Type B pancreatic cell (in vitro differentiated cells): ENCODE data around the gene GRIK4. TPM values are rescaled to one million over a fixed set of nuclear protein-coding genes. Genes with fewer than 3 reads are reported as not detected.

Experiments
- DNase-seq: peaks from one replicate; pipeline ENCODE4 v3.0.0; 2021; ENCODE audit warnings: mixed read lengths; ENCODE audit not compliant: unreplicated experiment; ENCODE audit errors: extremely low spot score
- H3K27ac Mint-ChIP-seq: 2 replicates; pipeline ENCODE4 v1.8.0; 2021; ENCODE audit warnings: mild to moderate bottlenecking, mixed read lengths
- H3K27me3 Mint-ChIP-seq: 2 replicates; pipeline ENCODE4 v1.8.0; 2021; ENCODE audit warnings: mixed read lengths
- H3K36me3 Mint-ChIP-seq: 2 replicates; pipeline ENCODE4 v1.8.0; 2021; ENCODE audit warnings: mixed read lengths
- H3K4me1 Mint-ChIP-seq: one replicate; pipeline ENCODE4 v1.8.0; 2021; ENCODE audit warnings: mixed read lengths; ENCODE audit not compliant: unreplicated experiment
- H3K4me3 Mint-ChIP-seq: 2 replicates; pipeline ENCODE4 v1.8.0; 2021; ENCODE audit warnings: mild to moderate bottlenecking, mixed read lengths
- H3K9me3 Mint-ChIP-seq: 2 replicates; pipeline ENCODE4 v1.8.0; 2021; ENCODE audit warnings: mixed read lengths
- CTCF ChIP-seq: fragments of 200-600 bp; sonication (generic); conservative IDR thresholded peaks from 2 replicates; pipeline ENCODE4 v1.5.0; 2021; ENCODE audit warnings: antibody characterized with exemption, mild to moderate bottlenecking
- total RNA-seq: library from RNA; stranded (reverse); gene quantifications from 2 replicates; pipeline ENCODE4 v1.2.1, GENCODE V29; 2021; ENCODE audit warnings: low replicate concordance

Gene GRIK4
- total RNA-seq, 1 donor from 2014 or later, result 0.72 TPM

GRCh38 chr11:120675171-120675570, 163.6 kb downstream of the GRIK4 start:
- DNase-seq, result no peak
- peaks cover 12% of the 10 kb centered on the region for H3K4me1 Mint-ChIP-seq
- no peaks in the 10 kb centered on the region for H3K9me3 Mint-ChIP-seq
- no peaks in the 10 kb centered on the region for H3K36me3 Mint-ChIP-seq
- TF ChIP-seq CTCF, result no peak
- H3K4me3 Mint-ChIP-seq, result no peak overlapping the region
- no peak overlapping the region for H3K27ac Mint-ChIP-seq
- H3K27me3 Mint-ChIP-seq, result peaks cover 28% of the 10 kb centered on the region

- no peaks in the 10 kb centered on the region for H3K9me3 Mint-ChIP-seq
- DNase-seq, result no peak
These were observed 165.4 kb downstream of the GRIK4 start for GRCh38 chr11:120676991-120677390.

GRCh38 chr11:120680322-120680721, 168.8 kb downstream of the GRIK4 start:
- H3K4me3 Mint-ChIP-seq, result no peak overlapping the region
- H3K4me1 Mint-ChIP-seq, result peaks cover 4% of the 10 kb centered on the region
- H3K36me3 Mint-ChIP-seq, result no peaks in the 10 kb centered on the region
- no peak for TF ChIP-seq CTCF
- H3K9me3 Mint-ChIP-seq, result no peaks in the 10 kb centered on the region
- H3K27me3 Mint-ChIP-seq, result peaks cover 38% of the 10 kb centered on the region
- DNase-seq, result no peak
- H3K27ac Mint-ChIP-seq, result no peak overlapping the region

More at GRCh38 chr11:120676991-120677390, 165.4 kb downstream of the GRIK4 start:
- no peak for TF ChIP-seq CTCF
- Mint-ChIP-seq H3K36me3 (no peaks in the 10 kb centered on the region), H3K4me3 (no peak overlapping the region), H3K27me3 (peaks cover 32% of the 10 kb centered on the region), H3K27ac (no peak overlapping the region), H3K4me1 (peaks cover 12% of the 10 kb centered on the region)

- H3K4me3 Mint-ChIP-seq, result no peak overlapping the region
These were observed 170.1 kb downstream of the GRIK4 start for GRCh38 chr11:120681434-120682331.

GRCh38 chr11:120682332-120682649, 170.7 kb downstream of the GRIK4 start:
- no peak for TF ChIP-seq CTCF
- no peaks in the 10 kb centered on the region for H3K36me3 Mint-ChIP-seq
- no peak overlapping the region for H3K27ac Mint-ChIP-seq

More at GRCh38 chr11:120681434-120682331, 170.1 kb downstream of the GRIK4 start:
- no peaks in the 10 kb centered on the region for H3K9me3 Mint-ChIP-seq
- H3K4me1 Mint-ChIP-seq, result peaks cover 4% of the 10 kb centered on the region
- no peak overlapping the region for H3K27ac Mint-ChIP-seq
- no peak for DNase-seq
- TF ChIP-seq CTCF, result no peak
- peaks cover 45% of the 10 kb centered on the region for H3K27me3 Mint-ChIP-seq
- no peaks in the 10 kb centered on the region for H3K36me3 Mint-ChIP-seq

More at GRCh38 chr11:120682332-120682649, 170.7 kb downstream of the GRIK4 start:
- Mint-ChIP-seq H3K9me3 (no peaks in the 10 kb centered on the region), H3K4me3 (no peak overlapping the region), H3K4me1 (peaks cover 2% of the 10 kb centered on the region), H3K27me3 (peaks cover 47% of the 10 kb centered on the region)
- no peak for DNase-seq
